GM19372 (cell line): ENCODE data around the gene LSM10.

Experiments
- ATAC-seq: cut with Tn5 transposase; IDR thresholded peaks from one replicate; pipeline ENCODE4 v1.9.1; 2021; ENCODE audit warnings: mild to moderate bottlenecking, low read depth, moderate library complexity; ENCODE audit not compliant: unreplicated experiment

The LSM10 gene

DNA sequence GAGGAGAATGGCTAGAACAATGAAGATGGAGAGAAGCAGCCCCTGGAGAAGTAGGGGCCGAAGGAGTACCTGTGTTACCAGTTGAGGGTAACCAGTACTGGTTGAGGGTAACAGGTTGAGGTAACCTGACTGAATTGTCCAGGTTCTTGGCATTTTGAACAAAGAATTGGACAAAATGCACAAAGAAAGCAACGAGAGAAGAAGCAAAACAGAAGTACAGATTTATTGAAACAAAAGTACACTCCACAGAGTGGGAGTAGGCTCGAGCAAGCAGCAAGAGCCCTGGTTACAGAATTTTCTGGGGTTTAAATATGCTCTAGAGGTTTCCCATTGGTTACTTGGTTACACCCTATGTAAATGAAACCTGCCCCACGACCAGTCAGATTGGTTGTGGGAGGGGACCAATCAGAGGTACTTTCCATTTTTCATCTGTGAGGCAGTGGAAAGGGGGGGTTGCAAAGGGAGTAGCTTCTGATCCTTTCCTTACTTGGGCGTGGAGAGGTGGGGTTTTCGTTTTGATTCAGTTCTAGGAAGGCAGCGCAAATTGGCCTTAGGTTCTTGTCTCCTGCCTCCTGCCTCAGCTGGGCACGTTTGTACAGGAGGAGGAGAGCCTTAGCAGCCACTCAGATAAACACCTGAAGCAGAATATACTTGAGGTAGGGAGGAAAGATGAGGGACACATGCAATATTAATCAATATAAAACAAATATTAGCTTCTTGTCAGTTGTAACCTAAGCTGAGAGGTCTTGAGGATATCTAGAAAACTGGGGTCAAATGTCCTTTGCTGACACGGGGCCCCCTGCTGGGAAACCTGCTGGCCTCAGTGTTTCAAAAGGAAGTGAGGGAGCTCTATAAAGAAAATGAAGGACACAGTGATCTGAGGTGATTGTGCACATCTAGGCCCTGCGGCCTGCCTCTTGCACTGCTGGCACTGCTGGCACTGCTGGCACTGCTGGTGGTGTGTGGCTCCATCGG is 14.3 kb upstream of the LSM10 start:
- no peak for ATAC-seq

DNA sequence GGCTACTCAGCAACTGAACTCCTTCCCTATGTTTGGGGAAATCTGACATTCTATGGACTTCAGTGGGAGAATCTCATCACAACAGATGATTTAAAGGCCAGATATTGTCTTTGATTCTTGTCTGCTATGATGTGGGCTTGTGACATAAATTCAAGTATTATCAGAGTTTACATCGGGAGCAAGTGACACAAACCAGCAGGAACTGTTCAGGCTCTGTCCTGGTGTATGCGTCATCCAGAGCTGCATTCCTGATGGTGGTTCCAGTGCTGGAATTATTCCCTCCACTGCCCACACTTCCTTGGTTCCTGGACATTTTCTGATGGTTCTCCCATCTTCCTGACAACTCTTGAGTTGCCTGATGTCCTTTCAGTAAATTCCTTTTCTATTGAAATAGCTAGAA is 10.8 kb upstream of the LSM10 start:
- ATAC-seq, result no peak

DNA sequence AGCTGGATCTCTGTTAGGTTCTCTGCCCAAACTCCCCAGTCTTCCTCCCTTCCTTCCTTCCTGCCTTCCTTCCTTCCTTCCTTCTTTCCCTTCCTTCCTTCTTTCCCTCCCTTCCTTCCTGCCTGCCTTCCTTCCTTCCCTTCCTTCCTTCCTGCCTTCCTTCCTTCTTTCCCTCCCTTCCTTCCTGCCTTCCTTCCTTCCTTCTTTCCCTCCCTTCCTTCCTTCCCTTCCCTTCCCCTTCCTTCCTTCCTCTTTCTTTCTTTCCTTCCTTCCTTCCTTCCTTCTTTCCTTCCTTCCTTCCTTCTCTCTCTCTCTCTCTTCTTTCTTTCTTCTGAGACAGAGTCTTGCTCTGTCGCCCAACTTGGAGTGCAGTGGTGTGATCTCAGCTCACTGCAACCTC is 8.7 kb upstream of the LSM10 start:
- no peak for ATAC-seq

DNA sequence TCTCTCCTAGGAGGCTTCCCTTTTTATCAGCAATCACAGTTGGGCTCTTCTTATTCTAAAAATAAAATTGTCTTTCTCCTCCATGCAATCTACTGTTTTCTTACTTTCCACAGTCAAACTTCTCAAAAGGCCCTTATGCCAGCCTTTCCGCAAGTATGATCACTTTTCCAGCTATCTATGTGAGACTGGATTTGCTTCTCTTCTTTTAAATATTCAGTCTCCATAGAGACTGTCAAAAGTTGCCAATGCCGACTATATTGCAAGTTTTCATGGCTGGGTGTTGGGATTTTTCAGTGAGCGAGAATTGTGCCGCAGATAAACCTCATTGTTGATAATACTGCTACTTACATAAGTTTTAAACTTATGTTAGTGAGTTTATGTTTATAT is 4.8 kb upstream of the LSM10 start:
- no peak for ATAC-seq

DNA sequence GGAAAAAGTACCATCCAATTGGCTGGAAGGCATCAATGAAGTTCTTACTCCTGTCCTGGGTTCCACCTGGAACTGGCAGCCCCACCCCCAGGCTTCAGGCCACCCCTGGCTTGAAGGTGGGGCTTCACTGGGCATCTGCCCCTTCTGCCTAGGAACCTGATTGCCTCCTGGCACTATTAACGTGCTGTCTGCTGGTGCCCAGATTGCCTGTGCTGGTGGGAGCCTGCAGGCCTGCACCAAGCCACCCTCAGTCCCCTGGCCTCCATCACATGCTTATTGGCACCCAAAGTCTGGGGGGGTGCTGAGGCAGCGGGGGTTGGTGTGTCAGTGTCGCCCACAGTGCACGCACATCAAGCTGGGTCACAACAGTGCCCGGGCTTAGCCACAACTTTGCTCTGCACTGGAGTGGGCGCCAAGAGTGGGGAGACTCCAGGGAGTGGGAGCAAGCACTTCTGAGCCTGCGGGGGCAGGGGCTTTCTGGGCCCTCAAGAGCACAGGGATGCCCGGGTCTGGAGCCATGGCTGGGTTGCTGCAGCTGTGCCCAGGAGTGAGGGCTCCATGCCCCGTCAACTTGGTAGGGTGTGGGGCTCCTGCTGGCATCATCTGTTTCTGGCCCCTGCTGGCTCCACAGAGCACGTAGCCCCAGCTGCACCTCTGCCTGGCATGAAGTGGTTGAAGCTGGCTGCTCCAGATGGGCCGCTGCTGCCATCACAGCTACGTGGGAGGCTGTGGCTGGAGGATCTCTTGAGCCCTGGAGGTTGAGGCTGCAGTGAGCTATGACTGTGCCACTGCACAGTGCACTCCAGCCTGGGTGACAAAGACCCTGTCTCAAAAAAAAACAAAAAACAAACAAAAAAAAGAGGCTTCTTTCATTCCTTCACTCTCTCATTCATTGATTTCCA is 4.1 kb upstream of the LSM10 start:
- no peak for ATAC-seq

DNA sequence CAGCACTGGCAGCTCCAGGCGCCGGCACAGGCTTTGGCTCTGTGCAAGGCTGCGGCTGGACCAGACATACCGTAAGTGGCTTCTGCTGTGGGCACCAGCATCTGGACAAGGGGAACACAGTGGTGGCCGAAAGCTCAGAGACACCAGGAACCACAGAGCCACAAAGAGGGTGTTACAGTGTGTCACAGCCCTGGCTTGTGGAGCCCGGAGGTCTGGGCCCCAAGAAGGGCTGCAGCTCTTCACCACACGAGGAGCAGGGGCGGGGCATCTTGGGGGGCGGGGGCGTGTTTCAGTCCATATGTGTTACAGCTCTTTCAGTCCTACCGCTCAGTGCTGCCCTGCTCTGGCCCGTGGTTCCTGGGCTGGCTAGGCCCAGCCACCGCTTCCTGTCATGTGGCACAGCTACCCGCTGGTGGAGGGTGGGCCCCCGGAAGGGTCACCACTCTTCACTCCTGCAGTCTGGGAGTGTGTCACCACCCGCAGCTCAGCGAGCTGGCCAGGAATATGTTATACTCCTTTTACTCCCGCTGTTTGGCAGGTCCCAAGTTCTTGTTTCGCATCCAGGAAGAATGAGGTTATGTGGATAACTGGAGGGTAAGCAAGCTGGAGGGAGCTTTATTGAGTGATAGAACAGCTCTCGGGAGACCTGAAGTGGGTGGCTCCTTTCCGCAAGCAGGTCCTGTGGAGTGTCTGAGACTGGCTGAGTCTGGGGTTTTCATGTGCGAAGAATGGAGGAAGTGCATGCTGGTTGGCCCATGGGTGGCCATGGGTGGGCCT is 3.3 kb upstream of the LSM10 start:
- no peak for ATAC-seq

DNA sequence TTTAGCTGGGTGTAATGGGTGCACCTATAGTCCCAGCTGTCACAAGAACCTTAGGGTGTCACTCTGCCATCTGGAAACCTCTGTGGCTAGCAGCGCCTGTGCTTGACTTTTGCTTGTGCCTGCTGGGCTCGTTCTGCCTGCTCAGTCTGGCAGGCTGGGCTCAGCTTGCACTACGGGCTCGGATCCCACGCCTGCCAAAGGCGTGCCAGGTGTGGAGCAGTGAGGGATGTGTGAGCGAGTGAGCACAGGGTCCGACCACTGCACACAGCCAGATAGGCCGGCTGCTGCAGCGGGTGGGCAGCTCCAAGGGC is 2.8 kb upstream of the LSM10 start:
- no peak for ATAC-seq

DNA sequence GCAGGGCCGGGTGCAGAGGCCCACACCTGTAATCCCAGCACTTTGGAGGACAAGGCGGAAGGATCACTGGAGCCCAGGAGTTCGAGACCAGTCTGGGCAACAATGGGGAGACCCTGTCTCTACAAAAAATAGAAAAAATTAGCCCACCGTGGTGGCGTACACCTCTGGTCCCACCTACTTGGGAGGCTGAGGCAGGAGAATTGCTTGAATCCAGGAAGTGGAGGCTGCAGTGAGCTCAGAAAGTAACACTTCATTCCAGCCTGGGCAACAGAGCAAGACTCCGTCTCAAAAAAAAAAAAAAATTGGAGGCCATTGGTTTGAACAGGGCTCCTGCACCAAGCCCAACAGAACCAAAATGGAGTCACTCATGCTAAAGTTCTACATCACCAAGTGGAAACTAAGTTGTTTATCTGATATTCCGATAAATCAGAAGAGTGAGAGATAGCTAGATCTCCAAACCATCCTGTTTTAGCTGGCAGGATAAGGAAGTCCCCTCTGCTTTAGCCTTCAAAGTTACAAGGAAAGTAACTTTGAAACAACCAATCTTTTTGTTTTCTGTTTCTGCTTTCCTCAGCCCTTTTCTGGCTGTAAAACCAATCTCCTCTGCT is 766 bp upstream of the LSM10 start:
- no peak for ATAC-seq

DNA sequence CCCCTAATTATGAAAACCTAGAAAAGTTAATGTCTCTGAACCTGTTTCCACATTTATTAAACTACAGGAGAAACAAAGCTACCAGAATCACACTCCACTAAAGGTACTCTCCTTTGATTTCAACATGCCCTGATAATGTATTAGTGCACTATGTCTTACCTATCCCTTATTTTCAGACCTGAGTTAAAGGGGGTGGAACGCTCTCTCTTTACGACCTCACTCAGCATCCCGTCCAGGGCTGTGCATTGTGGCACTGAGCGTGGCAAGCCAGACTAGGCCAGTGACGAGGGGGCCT is 678 bp downstream of the LSM10 start:
- peak; percentile 20 for ATAC-seq

DNA sequence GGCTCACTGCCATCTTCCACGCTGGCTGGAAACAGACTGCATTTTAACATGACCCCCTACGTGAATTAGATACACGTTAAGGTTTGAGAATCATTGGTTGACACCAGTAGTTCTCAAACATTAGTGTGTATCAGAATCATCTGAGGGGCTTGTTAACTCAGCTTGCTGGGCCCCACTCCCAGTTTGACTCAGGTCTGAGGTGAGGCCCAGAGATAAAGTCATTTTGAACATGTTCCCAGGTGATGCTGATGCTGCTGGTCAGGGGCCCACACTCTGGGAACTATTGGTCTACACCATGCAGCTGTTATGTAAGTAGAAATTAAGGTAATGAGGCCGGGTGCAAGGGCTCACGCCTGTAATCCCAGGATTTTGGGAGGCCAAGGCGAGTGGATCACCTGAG is 1.3 kb downstream of the LSM10 start:
- no peak for ATAC-seq

DNA sequence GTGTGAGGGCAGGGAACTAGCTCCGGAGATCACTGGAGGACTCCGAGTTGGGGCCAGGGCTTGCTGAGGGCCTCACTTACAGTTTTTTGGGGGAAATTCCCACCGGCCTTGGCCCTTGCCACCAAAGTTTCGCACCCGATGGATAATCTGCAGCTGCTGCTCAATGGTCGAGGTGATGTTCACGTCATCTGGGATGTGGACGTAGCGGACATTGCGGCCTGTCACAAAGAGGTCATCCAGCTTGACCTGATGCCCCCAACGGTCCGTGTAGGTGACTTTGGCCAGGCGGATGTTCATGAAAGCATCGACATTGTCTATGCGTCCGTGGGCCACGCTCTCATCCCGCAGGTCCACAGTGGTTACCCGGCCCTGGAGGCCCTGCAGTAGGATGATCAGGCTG is 4.0 kb downstream of the LSM10 start:
- ATAC-seq, result no peak

DNA sequence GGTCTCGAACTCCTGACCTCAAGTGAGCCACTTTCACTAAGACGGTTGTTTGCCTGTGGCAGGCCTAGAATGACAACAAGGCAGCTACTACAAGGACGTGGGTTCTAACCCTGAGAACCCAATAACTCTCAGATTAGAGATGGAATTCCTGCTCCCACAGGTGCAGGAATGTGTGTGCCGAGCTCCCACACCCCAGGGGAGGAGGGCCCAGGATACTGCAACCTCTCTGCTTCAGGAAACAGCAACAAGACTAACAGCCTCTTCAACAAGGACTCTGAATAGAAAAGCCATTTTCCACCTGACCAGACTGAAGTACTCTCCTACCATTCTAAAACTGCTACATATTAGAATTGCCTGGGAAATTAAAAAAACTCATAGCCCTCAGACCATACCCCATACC is 4.9 kb downstream of the LSM10 start:
- ATAC-seq, result no peak

DNA sequence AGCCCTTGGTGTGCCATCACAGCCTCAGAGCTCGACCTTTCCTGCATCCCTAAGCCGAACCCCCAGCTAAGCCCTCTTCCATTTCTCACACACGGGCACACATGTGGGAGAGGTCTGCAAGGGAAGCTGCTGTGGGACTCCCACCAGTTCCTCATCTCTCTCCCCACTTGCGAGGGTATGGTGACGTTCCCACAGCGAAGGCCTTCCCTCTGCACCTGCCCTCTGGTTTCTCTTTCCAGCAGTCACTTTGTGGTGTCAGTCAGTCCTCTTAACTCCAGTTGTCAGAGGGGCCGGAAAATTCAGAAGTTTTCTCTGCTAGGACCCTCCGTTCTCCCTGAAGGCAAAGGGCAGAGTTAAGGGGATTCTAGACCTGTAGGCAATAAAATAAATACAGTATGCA is 6.4 kb downstream of the LSM10 start:
- no peak for ATAC-seq

DNA sequence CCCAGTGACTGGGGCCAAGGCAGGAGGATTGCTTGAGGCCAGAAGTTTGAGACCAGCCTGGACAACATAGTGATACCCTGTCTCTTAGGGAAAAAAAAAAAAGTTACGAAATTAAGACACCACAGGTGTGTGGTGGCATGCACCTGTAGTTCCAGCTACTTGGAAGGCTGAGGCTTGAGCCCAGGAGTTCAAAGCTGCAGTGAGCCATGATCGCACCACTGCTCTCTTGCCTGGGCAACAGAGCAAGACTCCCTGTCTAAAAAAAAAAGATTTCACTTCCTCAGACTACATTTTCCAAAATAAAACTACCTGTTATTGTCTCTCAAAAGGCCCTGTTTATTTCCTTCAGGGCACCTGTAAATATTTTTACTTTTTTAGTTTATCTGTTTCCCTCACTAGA is 7.3 kb downstream of the LSM10 start:
- ATAC-seq, result no peak

DNA sequence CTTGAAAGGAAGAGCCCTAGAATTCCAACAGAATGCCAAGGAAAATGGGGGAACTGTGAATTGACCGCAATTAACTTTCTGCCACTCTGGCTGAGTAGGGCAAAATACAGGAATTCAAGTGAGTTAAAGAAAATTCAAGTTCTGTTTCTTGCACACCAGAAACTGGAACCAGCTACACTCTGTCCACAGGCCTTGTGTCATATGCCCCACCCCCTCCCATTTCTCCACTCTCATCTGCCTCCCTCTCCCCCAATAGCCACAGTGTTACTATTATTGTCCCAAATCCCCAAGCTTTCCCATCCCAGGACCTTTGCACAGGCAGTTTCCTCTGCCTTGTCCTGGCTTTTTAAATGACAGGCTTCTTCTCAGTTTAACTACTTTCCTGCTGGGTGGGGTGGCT is 7.7 kb downstream of the LSM10 start:
- no peak for ATAC-seq

DNA sequence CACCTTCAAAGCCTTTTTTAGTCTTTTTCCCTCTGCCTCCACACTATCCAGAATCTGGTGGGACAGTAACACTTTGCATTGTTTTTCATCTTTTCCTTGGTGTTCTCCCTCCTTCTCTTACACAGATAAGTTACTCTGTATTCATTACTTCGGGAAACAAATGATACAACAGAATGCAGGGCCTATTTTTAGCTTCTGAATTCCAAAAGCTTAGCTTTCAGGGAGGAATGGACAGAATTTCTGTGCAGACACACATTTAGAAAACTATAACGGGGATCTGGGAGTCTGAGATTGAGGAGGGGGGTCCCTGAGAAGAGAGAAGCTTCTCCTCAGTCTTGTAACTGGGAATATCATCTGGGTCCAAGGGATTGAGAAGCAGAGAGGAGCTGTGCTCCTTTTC is 8.4 kb downstream of the LSM10 start:
- no peak for ATAC-seq

DNA sequence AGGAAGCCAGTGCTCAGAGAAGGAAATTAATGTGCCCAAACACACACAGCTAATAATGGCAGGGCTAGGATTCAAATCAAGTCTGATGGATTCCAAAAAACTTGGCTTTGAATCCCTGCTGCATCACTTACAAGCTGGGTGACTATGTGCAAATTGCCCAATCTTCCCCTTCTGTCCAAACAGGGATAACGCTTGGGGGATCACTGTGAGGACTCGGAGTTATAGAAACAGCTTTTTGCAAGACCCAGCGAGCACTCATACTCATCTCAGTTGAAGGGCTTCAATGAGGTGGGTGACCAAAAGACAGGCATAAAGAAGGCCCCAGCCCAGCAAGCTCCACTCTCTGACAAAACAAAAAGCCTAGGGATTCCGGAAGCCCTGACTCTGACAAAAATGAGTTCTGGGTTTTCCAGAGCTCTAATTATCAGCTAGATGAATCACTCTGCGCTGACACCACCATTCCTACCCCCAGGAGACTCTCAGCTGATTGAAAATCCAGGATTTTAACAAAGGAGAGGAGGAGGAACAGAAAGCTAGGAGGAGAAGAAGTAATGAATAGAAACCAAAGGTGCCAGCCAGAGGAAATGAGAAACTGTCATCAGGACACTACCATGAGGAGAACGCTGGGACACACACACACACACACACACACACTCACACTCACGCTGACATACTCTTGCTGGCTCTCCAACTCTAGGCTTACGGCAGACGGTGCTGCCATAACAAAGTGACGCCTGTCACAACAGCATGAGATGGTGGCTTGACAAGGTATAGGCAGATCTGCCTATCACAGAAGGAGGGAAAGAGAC is 10.4 kb downstream of the LSM10 start:
- no peak for ATAC-seq

DNA sequence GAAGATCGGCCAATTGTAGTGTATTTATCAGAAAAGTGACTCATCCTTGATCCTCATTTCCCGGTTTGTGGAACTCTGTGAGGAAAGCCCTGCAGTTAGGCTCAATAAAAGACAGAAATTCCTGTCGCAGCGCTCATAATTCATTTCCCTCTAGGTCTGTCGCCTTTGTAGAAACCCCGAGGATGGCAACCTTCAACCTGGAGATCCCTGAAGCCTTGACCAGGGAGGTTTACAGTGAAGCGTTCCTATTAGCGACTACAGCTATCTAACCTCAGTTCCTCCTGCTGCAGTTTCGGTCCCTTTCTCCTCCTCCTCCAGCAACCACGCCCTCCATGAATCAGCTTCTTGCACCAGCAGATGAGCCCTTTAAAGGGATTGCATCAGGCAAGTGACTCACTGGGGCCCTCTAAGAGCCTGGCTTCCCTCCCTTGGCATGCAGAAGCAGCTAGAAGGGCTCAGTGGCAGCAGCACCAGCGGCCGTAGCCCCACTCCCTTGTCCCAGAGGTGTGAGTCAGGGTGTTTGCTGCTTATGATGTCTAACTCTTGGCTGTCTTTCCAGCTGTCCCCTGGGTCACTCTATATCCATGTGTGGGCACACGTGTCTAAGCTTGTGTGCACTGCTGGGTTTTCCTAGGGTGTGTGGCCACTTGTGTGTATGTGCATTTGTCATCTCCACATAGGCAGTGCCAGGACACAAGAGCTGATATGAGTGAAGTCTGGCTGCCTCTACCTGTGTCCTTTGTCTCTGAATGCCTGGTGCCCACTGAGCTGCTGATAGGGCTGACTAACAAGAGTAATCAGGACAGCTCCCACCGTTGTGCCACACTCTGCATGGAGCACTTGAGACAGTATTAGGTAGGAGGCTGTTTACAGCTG is 11.2 kb downstream of the LSM10 start:
- ATAC-seq, result peak; percentile 38
